Measurements from ENCODE around the gene LENG8. TPM values are rescaled to one million over a fixed set of nuclear protein-coding genes. Genes with fewer than 3 reads are reported as not detected.
"Not testable (repeated sequence)": the region's sequence is repeated elsewhere in the genome, so short reads cannot be mapped to it uniquely, and the experiment has no call there.

The LENG8 gene
- total RNA-seq, 1 donor from 2014 or later, result 193 TPM

DNA sequence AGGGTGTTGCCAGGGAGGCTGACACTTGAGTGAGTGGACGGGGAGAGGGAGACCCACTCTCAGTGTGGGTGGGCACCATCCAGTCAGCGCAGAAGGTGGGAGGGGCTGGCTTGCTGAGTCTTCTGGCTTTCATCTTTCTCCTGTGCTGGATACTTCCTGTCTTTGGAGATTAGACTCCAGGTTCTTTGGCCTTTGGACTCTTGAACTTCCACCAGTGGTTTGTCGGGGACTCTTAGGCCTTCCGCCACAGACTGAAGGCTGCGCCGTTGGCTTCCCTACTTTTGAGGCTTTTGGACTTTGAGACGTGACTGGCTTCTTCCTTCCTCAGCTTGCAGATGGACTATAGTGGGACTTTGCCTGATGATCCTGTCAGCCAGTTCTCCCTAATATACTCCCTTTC lies 4.3 kb upstream of the LENG8 start:
- Histone ChIP-seq H3K36me3 (ENCODE audit: insufficient read depth, low read length) (peaks cover 6% of the 10 kb centered on the region), H4K20me1 (ENCODE audit: insufficient read depth, low read length) (peaks cover 19% of the 10 kb centered on the region), H2AFZ (ENCODE audit: low read depth, low read length) (no peak overlapping the region), H3K79me2 (ENCODE audit: insufficient read depth, low read length) (peaks cover 32% of the 10 kb centered on the region), H3K9me3 (ENCODE audit: insufficient read depth, low read depth, low read length) (no peaks in the 10 kb centered on the region), H3K9ac (ENCODE audit: low read length) (no peak overlapping the region), H3K4me3 (ENCODE audit: insufficient read depth, low read depth, low read length) (no peak overlapping the region), H3K4me2 (ENCODE audit: low read length) (no peak overlapping the region), H3K27ac (ENCODE audit: low read depth, low read length) (no peak overlapping the region), H3K27me3 (ENCODE audit: insufficient read depth, low read length) (no peaks in the 10 kb centered on the region), H3K4me1 (ENCODE audit: insufficient read depth, low read length) (peaks cover 9% of the 10 kb centered on the region)
- no peak for DNase-seq (ENCODE audit: low read depth)
- H3K36me3 Mint-ChIP-seq (ENCODE audit: low read depth, unreplicated experiment), result peaks cover 13% of the 10 kb centered on the region
- peaks cover 8% of the 10 kb centered on the region for H3K4me1 Mint-ChIP-seq (ENCODE audit: low read depth, unreplicated experiment)
- H3K9me3 Mint-ChIP-seq (ENCODE audit: unreplicated experiment), result no peaks in the 10 kb centered on the region
- no peak overlapping the region for H3K4me3 Mint-ChIP-seq (ENCODE audit: unreplicated experiment)
- no peak for FAIRE-seq
- TF ChIP-seq, protein P1, sequence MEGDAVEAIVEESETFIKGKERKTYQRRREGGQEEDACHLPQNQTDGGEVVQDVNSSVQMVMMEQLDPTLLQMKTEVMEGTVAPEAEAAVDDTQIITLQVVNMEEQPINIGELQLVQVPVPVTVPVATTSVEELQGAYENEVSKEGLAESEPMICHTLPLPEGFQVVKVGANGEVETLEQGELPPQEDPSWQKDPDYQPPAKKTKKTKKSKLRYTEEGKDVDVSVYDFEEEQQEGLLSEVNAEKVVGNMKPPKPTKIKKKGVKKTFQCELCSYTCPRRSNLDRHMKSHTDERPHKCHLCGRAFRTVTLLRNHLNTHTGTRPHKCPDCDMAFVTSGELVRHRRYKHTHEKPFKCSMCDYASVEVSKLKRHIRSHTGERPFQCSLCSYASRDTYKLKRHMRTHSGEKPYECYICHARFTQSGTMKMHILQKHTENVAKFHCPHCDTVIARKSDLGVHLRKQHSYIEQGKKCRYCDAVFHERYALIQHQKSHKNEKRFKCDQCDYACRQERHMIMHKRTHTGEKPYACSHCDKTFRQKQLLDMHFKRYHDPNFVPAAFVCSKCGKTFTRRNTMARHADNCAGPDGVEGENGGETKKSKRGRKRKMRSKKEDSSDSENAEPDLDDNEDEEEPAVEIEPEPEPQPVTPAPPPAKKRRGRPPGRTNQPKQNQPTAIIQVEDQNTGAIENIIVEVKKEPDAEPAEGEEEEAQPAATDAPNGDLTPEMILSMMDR (IDR thresholded peaks at IDR 0.05; ENCODE audit: insufficient read depth, low read depth, low read length), result no peak
- TF ChIP-seq EZH2 (IDR thresholded peaks at IDR 0.05; ENCODE audit: insufficient read depth, low read length), result no peak
- H3K27me3 Mint-ChIP-seq (ENCODE audit: low read depth, unreplicated experiment), result no peaks in the 10 kb centered on the region
- H3K27ac Mint-ChIP-seq (ENCODE audit: unreplicated experiment), result no peak overlapping the region

DNA sequence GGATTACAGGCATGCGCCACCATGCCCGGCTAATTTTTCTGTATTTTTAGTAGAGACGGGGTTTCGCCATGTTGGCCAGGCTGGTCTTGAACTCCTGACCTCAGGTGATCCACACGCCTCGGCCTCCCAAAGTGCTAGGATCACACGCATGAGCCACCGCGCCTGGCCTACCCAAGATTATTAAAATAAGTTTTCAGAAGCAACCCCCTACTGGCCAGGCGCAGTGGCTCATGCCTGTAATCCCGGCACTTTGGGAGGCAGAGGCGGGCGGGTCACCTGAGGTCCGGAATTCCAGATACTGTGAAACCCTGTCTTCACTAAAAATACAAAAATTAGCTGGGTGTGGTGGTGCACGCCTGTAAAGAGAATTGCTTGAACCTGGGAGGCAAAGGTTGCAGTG lies 2.6 kb upstream of the LENG8 start:
- not testable (repeated sequence) for H3K27me3 Mint-ChIP-seq (ENCODE audit: low read depth, unreplicated experiment); H3K9ac ChIP-seq (ENCODE audit: low read length); DNase-seq (ENCODE audit: low read depth); H3K4me3 Mint-ChIP-seq (ENCODE audit: unreplicated experiment); H3K27me3 ChIP-seq (ENCODE audit: insufficient read depth, low read length); FAIRE-seq; H3K27ac Mint-ChIP-seq (ENCODE audit: unreplicated experiment); H3K4me3 ChIP-seq (ENCODE audit: insufficient read depth, low read depth, low read length); H3K9me3 ChIP-seq (ENCODE audit: insufficient read depth, low read depth, low read length); H3K36me3 ChIP-seq (ENCODE audit: insufficient read depth, low read length); H3K4me2 ChIP-seq (ENCODE audit: low read length); H2AFZ ChIP-seq (ENCODE audit: low read depth, low read length); H3K27ac ChIP-seq (ENCODE audit: low read depth, low read length); H3K9me3 Mint-ChIP-seq (ENCODE audit: unreplicated experiment)
- Mint-ChIP-seq H3K4me1 (ENCODE audit: low read depth, unreplicated experiment) (peaks cover 14% of the 10 kb centered on the region), H3K36me3 (ENCODE audit: low read depth, unreplicated experiment) (peaks cover 13% of the 10 kb centered on the region)
- Histone ChIP-seq H3K79me2 (ENCODE audit: insufficient read depth, low read length) (peaks cover 48% of the 10 kb centered on the region), H4K20me1 (ENCODE audit: insufficient read depth, low read length) (peaks cover 24% of the 10 kb centered on the region), H3K4me1 (ENCODE audit: insufficient read depth, low read length) (peaks cover 18% of the 10 kb centered on the region)

DNA sequence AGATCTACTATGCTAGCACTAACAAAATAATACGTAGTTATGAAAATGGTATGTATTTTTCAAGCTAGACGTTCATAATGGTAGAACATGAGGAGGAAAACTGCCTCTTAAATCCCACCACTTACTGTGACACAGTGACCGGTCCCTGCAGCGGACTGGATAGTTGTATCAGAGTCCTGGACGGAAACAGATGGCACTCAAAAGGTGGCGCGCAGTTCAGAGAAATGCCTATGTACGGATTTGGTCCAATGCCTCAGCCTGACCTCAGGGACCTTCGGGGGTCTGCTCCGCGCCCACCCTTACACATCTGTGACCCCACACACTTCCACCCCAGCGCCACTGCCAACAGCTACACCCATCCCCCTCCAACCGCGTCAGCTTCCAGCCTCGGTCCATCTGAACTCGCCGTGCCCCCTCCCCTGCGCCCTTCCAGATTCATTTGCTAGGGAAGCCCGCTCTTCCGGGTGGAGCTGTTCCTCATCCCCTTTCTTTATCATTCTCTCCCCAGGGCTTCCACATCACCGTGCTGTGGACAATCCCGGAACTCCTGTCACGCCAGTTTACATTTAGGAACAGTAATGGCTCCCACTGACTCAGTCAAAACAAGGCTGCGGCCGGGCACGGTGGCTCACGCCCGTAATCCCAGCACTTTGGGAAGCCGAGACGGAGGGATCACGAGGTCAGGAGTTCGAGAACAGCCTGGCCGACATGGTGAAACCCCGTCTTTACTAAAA lies 792 bp upstream of the LENG8 start:
- peak overlapping the region; percentile 99 for H3K27ac ChIP-seq (ENCODE audit: low read depth, low read length)
- Mint-ChIP-seq H3K36me3 (ENCODE audit: low read depth, unreplicated experiment) (peaks cover 9% of the 10 kb centered on the region), H3K4me1 (ENCODE audit: low read depth, unreplicated experiment) (peaks cover 24% of the 10 kb centered on the region), H3K27me3 (ENCODE audit: low read depth, unreplicated experiment) (no peaks in the 10 kb centered on the region), H3K9me3 (ENCODE audit: unreplicated experiment) (peaks cover 2% of the 10 kb centered on the region), H3K27ac (ENCODE audit: unreplicated experiment) (peak overlapping the region; percentile 100), H3K4me3 (ENCODE audit: unreplicated experiment) (peak overlapping the region; percentile 96)
- peak overlapping the region; percentile 94 for H3K4me3 ChIP-seq (ENCODE audit: insufficient read depth, low read depth, low read length)
- H3K27me3 ChIP-seq (ENCODE audit: insufficient read depth, low read length), result no peaks in the 10 kb centered on the region
- peaks cover 17% of the 10 kb centered on the region for H3K36me3 ChIP-seq (ENCODE audit: insufficient read depth, low read length)
- peak overlapping the region; percentile 56 for H2AFZ ChIP-seq (ENCODE audit: low read depth, low read length)
- FAIRE-seq (no peak), DNase-seq (ENCODE audit: low read depth) (peak; percentile 46)
- peaks cover 67% of the 10 kb centered on the region for H3K79me2 ChIP-seq (ENCODE audit: insufficient read depth, low read length)
- H3K9ac ChIP-seq (ENCODE audit: low read length), result peak overlapping the region; percentile 99
- TF ChIP-seq, protein P1 (IDR thresholded peaks at IDR 0.05; ENCODE audit: insufficient read depth, low read depth, low read length), result no peak
- no peak for TF ChIP-seq EZH2 (IDR thresholded peaks at IDR 0.05; ENCODE audit: insufficient read depth, low read length)
- H4K20me1 ChIP-seq (ENCODE audit: insufficient read depth, low read length), result peaks cover 43% of the 10 kb centered on the region
- no peaks in the 10 kb centered on the region for H3K9me3 ChIP-seq (ENCODE audit: insufficient read depth, low read depth, low read length)
- H3K4me2 ChIP-seq (ENCODE audit: low read length), result peak overlapping the region; percentile 99
- peaks cover 27% of the 10 kb centered on the region for H3K4me1 ChIP-seq (ENCODE audit: insufficient read depth, low read length)

Measured in astrocyte (in vitro differentiated cells and primary cell).